NCI-H748 (cell line): ENCODE data around the gene NAALADL1.
"Not testable (repeated sequence)": the region's sequence is repeated elsewhere in the genome, so short reads cannot be mapped to it uniquely, and the experiment has no call there.

Experiments
- DNase-seq: peaks from one replicate; lab custom pipeline; 2025; ENCODE audit not compliant: unreplicated experiment; lab: John Stamatoyannopoulos, UW

NAALADL1 gene

DNA sequence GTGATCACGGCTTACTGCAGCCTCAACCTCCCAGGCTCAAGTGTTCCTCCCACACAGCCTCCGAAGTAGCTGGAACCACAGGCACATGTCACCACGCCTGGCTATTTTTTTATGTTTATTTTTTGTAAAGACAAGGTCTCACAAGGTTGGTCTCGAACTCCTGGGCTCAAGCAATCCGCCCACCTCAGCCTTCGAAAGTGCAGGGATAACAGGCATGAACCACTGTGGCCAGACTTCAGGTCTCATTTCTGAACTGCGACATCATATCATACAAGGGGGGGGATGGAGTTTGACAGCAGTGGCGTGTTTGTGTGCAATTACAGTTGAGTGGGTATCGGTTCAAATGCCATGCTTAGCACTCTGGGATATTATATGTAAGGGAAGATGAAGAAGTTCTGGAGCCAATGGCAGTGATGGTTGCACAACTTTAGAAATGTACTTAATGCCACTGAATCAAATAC, 6.9 kb downstream of the NAALADL1 start:
- no peak for DNase-seq

DNA sequence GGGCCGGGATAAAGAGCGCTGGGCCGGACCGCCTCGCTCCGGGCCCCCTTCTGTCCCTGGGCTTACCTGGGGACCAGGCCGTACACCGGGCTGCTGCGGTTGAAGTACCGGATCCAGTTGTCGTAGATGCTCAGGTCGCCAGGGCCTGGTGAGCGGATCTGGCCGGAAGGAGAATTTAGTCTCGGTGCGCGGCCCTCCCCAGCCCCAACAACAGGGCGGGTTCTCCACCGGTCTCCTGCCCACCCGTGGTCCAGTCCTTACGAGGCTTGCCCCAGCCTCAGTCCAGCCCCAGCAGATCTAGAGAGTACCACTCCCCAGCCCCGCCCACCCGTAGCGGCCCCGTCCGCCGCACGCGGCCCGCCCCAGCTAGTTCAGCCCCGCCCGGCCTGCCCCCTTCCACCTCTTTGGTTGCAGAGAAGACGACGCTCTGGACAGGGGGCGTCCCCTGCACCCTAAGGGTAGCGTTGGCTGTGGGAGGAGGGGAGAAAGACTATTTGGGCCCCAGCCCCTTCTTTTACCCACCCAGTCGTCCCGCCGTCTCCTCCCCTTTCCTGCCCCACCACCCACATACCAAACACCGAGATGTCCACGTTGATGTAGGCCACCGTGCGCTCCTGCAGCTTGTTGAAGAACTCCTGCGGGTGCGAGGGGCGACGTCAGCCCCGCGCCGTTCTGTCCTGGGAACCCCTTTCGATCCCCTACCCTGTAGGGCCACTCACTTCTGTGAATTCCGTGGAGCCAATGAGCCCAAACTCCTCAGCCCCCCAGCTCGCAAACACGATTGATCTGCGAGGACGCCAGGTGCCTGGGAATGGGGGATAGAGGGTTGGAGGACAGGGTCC, 10.6 kb downstream of the NAALADL1 start:
- no peak for DNase-seq

DNA sequence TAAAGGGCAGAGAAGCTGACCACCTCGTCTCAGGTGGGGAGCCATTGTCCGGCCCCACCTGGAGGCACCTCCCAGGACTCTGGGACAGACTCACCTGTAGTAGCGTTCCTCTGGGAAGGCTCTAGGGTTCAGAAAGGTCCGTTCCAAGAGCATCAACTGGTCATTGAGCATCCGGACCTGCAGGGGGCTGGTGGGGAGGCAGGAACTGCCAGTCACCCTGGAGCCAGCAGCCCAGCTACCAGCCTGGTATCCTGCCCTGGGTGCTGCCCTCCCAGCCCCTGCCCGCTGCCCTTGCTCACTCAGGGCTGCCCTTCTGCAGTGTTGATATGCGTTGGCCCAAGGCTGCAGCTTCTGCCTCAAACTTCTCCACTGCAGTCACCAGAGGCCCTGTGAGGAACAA, 12.6 kb downstream of the NAALADL1 start:
- no peak for DNase-seq

DNA sequence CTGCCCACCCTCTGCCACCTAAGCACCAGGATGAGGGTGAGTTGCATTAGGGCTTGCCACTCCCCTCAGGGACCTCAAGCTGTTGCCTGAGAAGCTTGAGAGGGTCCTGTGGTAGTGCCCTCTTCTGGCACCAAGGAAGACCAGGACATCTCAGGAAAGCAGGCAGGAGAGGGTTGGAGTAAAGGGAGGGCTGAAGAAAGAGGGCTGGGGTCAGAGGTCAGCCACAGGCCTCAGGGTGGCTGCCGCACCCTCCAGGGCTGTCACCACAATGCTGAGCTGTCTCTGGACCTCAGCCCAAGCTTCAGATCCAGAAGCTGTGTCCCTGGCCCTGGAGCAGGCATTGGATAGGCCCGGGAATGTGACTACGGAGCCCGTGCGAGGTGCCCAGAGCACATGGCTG, 13.3 kb downstream of the NAALADL1 start:
- no peak for DNase-seq

DNA sequence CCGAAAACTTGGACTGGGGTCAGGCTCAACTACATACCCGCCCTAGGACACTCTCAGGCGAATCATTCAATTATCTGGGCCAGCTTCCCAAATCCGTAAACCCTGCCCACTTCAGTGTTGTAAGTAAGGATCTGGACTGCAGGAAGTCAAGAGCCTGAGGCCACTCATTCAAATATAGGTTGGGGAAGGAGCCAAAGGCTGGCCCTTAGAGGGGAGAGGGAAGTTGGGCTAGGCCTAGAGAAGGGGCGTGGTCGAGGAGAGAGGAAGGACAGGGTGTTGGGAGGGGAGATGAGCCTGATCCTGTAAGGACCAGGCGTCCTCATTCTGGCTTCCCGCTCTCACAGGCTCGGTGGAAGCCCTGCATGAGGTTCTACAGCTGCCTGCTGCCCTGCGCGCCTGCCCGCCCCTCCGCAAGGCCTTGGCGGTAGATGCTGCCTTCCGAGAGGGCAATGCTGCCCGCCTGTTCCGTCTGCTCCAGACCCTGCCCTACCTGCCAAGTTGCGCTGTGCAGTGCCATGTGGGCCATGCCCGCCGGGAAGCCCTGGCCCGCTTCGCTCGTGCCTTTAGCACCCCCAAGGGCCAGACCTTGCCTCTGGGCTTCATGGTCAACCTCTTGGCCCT, 14.4 kb downstream of the NAALADL1 start:
- no peak for DNase-seq

DNA sequence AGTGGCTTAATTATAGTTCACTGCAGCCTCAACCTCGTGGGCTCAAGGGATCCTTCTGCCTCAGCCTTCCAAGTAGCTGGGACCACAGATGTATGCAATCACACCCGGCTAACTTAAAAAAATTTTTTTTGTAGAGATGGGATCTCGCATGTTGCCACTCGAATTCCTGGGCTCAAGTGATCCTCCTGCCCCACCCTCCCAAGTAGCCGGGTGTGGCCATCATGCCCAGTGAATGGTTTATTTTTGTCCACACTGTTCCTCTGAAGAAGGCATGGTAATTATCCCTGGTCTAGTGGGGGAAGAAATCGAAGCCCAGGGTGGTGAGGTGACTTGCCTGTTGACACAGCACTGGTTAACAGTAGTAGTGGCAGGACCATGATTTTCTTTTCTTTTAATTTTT, 15.5 kb downstream of the NAALADL1 start:
- DNase-seq: no peak

DNA sequence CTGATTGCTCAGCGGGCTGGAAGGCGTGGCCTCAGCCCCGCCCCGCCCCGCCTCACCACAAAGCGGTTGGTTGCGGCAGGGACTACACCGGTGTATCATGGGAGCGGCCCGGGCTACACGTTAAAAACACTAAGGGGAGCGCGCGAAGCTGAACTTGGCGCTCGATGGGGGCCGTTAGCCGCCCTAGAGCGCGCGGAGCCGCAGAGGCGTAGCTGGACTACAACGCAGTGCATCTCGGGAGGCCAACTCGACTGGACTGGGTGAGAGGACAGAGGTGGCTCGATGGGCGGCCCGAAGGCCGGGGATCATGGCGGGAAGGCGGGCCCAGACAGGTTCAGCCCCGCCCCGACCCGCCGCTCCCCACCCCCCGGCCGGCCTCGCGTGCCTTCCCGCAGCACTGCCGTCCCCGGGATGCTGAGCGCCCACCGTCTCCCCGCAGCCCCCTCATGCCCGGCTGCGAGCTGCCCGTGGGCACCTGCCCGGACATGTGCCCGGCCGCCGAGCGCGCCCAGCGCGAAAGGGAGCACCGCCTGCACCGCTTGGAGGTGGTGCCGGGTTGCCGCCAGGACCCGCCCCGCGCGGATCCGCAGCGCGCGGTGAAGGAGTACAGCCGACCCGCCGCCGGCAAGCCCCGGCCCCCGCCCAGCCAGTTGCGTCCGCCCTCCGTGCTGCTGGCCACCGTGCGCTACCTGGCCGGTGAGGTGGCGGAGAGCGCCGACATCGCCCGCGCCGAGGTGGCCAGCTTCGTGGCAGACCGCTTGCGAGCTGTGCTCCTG, 17.3 kb downstream of the NAALADL1 start, which contains the start of gene SAC3D1:
Gene SAC3D1 (plus strand): TSS at position 364 of the 776 bp plus-strand sequence. CDS start 83 bp downstream, at position 447.
- DNase-seq: peak; percentile 99

DNA sequence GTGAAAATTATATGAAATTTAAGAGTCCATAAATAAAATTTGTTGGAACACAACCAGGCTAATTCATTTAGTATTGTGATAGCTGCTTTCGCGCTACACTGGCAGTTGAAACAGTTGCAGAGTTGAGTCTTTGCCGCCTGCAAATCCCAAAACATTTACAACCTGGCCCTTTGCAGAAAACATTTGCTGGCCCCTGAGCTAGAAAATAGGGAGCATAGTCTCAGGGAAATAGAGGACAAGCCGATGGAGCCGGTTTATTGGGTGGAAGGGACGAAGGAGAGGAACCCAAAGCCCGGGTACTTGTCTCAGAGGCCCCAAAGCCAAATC, 17.9 kb downstream of the NAALADL1 start:
- no peak for DNase-seq

DNA sequence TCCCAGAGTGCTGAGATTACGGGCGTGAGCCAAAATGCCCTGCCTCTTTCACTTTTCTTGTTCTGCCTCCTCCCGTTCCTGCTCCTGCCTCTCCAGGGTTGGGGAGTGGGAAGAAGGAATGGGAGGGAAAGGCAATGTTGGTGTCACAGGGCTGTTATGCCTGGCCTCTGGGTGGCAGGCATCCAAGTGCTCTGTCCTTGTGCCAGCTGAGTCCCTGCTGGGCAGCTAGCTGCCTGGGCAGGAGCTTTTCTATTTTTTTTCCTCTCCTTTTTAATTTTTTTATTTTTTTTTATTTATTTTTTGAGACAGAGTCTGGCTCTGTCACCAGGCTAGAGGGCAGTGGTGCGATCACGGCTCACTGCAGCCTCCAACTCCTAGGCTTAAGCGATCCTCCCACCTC, 21.4 kb downstream of the NAALADL1 start:
- DNase-seq: no peak

DNA sequence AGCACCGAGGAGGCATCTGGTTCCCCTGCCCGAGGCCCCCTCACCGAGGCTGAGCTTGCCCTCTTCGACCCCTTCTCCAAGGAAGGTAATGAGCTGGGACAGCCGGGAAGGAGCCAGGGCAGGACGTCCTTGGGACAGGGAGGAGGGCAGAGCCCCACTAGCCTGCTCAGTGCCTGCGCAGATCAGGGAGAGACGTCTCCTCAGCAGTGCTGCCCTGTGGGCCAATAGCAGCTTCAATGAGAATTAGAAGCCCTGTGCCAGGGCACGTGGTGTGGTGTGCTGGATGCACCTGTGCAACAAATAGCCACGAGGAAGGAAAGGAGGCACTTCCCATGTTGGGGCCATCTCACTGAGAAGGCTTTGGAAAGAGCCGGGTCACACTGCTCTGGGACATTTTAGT, 22.8 kb downstream of the NAALADL1 start:
- DNase-seq: no peak

DNA sequence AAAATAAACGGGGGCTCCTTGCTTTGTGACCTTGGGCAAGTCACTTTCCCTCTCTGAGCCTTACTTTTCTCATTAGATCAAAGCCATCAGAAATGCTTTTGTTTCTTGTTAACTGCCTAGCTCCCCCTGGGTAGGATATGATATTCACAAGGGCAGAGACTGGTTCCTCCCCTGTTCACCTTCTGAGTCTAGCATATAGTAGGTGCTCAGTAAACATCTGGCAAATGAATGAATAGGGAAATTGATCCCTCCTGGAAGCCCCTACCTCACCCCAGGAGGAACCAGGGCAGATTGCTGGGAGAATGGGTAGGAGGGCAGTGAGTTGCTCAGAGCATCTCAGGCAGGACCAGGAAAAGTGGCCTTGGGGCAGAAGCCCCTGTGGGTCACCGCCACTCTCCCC, 23.9 kb downstream of the NAALADL1 start:
- DNase-seq: no peak

DNA sequence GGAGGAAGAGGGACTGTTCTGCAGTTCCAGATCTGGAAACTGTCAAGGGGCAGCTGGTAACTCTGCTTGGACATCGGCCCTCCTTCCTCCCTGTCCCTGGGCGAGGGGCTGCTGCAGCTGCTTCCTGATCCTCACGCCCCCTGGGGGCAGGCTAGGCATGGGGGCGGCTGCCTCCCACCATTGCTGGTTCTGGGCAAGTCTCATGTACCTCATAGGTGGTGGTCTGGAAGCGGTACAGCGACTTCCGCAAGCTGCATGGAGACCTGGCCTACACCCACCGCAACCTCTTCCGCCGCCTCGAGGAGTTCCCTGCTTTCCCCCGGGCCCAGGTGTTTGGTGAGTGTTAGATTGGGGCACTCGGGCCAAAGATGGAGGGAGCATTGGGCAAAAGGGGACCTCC, 26.1 kb downstream of the NAALADL1 start:
- no peak for DNase-seq

DNA sequence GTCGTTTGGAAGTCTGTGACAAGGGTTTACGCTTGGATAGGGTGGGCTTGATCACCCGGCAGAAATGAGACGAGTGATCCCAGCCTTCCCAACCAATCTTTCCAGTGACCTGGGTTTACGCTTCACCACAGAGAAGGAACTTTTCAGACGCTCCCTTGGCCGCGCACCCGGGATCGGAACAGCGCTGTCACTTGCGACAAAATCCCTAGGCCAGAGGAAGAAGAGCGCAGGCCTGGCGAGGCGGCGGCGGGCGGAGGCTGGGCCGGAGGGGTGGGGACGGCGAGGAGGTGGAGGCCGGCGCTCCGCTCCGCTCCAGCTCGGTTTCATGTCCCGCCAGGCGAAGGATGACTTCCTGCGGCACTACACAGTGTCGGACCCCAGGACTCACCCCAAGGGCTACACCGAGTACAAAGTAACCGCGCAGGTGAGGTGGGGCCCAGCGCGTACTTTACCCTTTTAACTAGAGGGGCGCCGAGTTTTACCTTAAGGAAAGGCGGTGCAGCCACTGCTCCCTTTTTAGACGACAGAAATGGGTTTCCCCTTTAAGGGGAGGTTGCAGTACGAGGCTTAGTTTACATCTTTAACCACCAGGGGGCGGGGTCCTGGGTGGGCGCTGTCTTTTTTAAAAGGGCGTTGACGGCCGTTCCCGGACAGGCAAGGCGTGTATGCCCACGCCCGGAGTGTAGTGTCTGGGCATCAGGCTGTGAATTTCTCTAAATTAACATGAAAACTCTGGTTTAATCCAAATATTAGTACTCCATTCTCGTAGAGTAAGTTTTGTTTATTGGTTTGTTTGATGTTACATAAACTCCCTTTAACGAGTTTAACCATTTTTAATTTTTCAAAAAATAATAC, 30.9 kb downstream of the NAALADL1 start, which contains the start of gene SNX15:
Gene SNX15 (plus strand): TSS at position 227 of the 855 bp plus-strand sequence. CDS start 99 bp downstream, at position 326.
- DNase-seq: peak; percentile 98

DNA sequence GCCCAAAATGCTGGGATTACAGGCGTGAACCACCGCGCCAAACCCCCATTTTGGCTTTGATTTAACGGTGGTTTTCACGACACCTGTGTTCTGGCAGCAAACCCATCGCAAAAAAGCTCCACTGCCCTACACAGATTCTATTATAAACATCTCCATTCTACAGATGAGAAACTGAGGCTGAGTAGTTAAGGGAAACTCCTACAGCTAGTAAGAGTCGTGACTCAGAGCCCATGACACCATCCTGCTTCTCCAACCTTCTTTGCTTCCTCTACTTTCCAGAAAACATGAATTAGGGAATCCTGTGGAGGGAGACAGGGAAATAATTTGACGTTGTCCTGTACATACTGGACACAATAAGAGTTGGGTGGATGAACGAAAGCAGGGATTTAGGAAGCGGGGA, 31.5 kb downstream of the NAALADL1 start:
- DNase-seq: no peak

DNA sequence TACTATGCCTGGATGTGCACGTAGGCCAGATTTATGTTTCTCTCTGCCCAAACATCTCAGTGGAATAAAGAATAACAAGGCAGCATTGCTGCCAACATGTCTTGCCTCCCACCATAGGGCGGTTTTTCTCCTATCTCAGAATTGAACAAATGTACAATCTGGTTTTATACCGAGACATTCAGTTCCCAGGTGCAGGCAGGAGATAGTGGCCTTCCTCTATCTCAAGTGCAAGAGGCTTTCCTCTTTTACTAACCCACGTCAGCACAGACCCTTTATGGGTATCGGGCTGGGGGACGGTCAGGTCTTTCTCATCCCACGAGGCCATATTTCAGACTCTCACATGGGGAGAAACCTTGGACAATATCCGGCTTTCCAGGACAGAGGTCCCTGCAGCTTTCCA, 34.9 kb downstream of the NAALADL1 start:
- DNase-seq: not testable (repeated sequence)

DNA sequence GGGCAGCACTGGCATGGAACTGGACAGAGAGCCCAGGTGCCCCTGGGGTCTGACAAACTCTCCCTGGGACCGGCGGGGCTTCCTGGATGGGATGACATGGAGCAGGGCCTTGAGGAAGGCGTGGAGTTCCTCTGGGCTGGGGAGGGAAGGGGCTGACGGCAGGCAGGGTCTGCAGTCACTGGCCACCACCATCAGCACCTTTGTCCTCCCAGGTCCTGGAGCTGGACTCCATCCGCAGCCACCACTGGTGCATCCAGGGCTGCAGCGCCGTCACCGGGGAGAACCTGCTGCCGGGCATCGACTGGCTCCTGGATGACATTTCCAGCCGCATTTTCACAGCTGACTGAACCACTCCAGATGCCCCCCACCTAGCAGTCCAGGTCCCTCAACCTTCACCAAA, 36.8 kb downstream of the NAALADL1 start:
- no peak for DNase-seq

DNA sequence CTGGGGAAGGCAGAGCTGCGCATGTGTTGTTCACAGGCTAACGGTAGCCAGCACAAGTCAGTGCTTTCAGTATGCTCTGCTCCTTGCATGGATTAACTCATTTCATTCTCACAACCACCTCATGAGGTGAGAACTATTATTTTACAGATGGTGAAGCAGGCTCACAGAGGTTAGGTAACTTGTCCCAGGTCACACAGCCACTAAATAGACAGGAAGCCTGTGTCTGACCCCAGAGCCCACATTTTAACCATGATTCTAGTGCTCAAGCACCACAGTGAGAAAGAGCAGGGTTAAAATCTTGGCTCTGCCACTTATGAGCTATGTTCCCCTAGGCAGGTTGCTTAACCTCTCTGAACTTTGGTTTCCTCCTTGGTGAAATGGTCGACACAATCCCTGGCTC, 37.4 kb downstream of the NAALADL1 start:
- DNase-seq: no peak

DNA sequence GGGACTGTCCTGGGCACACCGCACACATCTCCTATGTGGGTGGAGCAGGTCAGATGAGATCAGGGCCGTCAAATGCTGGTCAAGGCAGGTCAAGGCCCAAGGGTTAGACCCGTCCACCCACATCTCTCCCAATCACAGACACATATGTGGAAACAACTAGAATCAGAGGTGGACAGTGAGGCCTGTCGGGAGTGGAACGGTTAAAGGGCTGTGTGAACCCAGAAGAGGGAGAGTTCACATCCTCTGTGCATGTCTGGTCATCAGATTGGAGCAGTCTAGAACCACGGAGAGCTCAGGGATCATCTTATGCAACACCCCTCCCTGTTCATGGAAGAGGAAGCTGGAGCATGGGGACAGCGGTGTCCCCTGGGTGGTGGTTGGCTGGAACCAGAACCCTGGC, 38.5 kb downstream of the NAALADL1 start:
- no peak for DNase-seq

DNA sequence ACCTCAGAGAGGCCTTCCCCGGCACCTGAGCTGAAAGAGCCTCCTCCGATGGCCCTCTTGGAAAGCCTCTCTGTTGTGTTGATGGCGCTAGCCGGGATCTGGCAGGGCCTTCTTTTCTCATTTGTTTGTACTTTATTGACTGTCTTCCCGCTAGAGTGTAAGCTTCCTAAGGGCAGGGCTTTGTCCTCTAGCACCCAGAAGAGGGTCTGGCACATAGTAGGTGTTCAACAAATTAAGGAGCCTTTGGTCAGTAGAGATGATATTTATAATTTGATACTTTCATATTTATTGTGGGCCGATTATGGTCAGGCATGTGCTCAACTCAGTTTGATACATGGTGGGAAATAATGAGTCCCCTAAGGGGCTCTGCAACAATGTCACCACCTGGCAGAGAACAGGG, 40.4 kb downstream of the NAALADL1 start:
- no peak for DNase-seq

DNA sequence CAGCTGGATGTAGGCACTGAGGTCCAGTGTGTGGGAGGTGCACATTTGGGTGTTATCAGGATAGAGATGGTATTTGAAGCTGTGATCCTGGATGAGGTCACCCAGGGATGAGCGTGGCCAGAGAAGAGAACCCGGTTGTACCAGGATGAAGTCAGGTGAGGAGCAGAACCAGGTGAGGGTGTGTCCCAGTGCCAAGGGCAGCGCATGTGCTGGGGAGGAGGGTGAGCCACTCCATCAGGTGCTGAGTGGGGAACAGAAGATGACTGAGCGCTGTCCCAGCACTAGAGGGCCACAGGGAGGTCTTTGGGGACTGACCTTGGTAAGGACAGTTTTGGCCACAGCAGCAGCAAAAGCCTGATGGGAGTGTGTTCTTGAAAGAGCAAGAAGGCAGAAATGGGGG, 41.6 kb downstream of the NAALADL1 start:
- no peak for DNase-seq

DNA sequence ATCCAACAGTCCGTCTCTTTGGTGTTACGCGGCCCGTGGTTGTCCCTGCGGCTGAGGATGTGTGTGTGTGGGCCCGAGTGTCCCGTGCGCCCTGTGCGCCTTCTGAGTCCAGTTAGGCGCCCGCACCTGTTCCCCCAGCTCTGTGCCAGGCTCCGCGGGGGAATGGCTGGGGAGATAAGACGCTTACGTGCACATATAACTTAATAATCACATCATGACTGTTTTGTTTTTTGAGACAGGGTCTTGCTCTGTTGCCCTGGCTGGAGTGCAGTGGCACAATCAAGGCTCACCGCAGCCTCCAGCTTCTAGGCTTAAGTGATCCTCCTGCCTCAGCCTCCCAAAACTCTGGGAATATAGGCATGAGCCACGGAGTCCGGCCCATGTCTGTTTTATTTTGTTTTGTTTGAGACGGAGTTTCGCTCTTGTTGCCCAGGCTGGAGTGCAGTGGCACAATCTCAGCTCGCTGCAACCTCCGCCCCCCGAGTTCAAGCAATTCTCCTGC, 43.6 kb downstream of the NAALADL1 start:
- no peak for DNase-seq
